Measurements from ENCODE around the gene AUTS2.

Gene AUTS2

DNA sequence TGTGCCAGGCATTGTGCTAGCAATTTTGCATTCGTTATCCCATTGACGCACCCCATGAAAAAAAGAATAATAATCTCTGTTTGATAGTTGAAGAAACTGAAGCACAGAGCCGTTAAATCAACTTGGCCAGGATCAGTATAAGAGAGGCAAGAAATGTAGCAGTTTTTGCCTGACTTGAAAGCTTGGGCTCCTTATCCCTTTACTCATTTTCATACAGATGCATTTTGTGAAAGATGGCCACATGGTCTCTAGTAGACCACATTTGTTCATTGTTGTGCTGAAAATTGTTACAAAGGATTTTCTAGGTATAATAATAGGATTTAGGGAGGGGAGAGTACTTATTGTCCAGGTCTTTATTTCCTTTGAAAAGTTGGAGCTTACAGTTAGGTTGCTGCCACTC is 14.7 kb downstream of the AUTS2 start:
- no peak for DNase-seq (ENCODE audit: low read depth)
- no peak overlapping the region for H3K4me3 ChIP-seq (ENCODE audit: low read depth, low read length)
- TF ChIP-seq, protein P1, sequence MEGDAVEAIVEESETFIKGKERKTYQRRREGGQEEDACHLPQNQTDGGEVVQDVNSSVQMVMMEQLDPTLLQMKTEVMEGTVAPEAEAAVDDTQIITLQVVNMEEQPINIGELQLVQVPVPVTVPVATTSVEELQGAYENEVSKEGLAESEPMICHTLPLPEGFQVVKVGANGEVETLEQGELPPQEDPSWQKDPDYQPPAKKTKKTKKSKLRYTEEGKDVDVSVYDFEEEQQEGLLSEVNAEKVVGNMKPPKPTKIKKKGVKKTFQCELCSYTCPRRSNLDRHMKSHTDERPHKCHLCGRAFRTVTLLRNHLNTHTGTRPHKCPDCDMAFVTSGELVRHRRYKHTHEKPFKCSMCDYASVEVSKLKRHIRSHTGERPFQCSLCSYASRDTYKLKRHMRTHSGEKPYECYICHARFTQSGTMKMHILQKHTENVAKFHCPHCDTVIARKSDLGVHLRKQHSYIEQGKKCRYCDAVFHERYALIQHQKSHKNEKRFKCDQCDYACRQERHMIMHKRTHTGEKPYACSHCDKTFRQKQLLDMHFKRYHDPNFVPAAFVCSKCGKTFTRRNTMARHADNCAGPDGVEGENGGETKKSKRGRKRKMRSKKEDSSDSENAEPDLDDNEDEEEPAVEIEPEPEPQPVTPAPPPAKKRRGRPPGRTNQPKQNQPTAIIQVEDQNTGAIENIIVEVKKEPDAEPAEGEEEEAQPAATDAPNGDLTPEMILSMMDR (IDR thresholded peaks at IDR 0.05; ENCODE audit: insufficient read depth, low read depth, low read length, missing control alignments): no peak

GRCh38 chr7:69613846-69614245 is 15.6 kb downstream of the AUTS2 start:
- TF ChIP-seq, protein P1 (IDR thresholded peaks at IDR 0.05; ENCODE audit: insufficient read depth, low read depth, low read length, missing control alignments): no peak
- no peak for DNase-seq (ENCODE audit: low read depth)
- H3K4me3 ChIP-seq (ENCODE audit: low read depth, low read length): no peak overlapping the region

- TF ChIP-seq, protein P1 (IDR thresholded peaks at IDR 0.05; ENCODE audit: insufficient read depth, low read depth, low read length, missing control alignments): no peak
- H3K4me3 ChIP-seq (ENCODE audit: low read depth, low read length): no peak overlapping the region
These were observed 17.4 kb downstream of the AUTS2 start for GRCh38 chr7:69615685-69616084.

GRCh38 chr7:69617364-69617763 is 19.1 kb downstream of the AUTS2 start:
- no peak overlapping the region for H3K4me3 ChIP-seq (ENCODE audit: low read depth, low read length)
- DNase-seq (ENCODE audit: low read depth): no peak
- TF ChIP-seq, protein P1 (IDR thresholded peaks at IDR 0.05; ENCODE audit: insufficient read depth, low read depth, low read length, missing control alignments): no peak

More at GRCh38 chr7:69615685-69616084, 17.4 kb downstream of the AUTS2 start:
- DNase-seq (ENCODE audit: low read depth): no peak

GRCh38 chr7:69619054-69619453 is 20.8 kb downstream of the AUTS2 start:
- TF ChIP-seq, protein P1 (IDR thresholded peaks at IDR 0.05; ENCODE audit: insufficient read depth, low read depth, low read length, missing control alignments): no peak
- DNase-seq (ENCODE audit: low read depth): no peak
- H3K4me3 ChIP-seq (ENCODE audit: low read depth, low read length): no peak overlapping the region

GRCh38 chr7:69619635-69620034 is 21.4 kb downstream of the AUTS2 start:
- no peak overlapping the region for H3K4me3 ChIP-seq (ENCODE audit: low read depth, low read length)
- no peak for DNase-seq (ENCODE audit: low read depth)
- TF ChIP-seq, protein P1 (IDR thresholded peaks at IDR 0.05; ENCODE audit: insufficient read depth, low read depth, low read length, missing control alignments): no peak

DNA sequence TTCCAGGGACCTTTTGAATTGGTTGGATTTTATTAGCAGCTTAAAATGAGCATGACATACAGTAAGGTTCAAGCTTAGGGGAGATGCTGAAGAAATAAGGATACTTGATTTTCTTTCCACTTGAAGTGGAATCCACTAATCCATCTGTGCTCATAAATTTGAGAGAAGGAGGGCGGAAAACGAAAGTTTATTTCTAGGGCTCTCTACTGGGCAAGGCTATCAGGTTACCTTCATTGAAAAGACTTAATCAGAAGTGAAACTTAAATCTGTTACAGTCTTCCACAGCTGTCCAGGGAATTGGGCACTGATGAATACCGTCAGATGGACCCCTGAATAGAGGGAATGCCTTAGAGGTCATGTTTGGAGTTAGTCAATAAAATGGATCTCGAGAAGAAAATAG is 21.8 kb downstream of the AUTS2 start:
- DNase-seq (ENCODE audit: low read depth): no peak
- no peak overlapping the region for H3K4me3 ChIP-seq (ENCODE audit: low read depth, low read length)

More for the DNA sequence above, 21.8 kb downstream of the AUTS2 start:
- TF ChIP-seq, protein P1 (IDR thresholded peaks at IDR 0.05; ENCODE audit: insufficient read depth, low read depth, low read length, missing control alignments): no peak
